ENCODE results near the gene DNMT1. TPM values are rescaled to one million over a fixed set of nuclear protein-coding genes. Genes with fewer than 3 reads are reported as not detected.

The DNMT1 gene
- total RNA-seq, 1 experiment from 2014 or later, result 227 TPM

DNA sequence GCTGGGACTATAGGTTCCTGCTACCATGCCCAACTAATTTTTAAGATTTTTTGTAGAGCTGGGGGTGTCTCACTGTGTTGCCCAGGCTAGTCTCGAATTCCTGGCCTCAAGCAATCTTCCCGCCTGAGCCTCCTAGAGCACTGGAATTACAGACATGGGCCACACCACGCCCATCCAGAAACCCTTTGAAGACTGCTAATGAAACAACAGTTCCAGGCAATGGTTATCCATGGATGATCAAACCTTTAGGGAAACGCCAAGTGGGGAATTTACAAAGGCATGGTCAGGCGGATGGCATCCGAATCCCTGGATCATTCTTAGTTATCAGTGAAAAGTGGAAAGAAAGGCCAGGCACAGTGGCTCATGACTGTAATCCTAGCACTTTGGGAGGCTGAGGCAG lies 16.9 kb upstream of the DNMT1 start:
- no peak overlapping the region for H3K9ac ChIP-seq (ENCODE audit: extremely low read depth, insufficient read length, low read length)
- no peak overlapping the region for H3K27ac ChIP-seq (ENCODE audit: insufficient read length, low read depth, low read length)
- no peak overlapping the region for H3K23ac ChIP-seq (ENCODE audit: insufficient read length, low read depth, low read length)
- TF ChIP-seq, protein P1, sequence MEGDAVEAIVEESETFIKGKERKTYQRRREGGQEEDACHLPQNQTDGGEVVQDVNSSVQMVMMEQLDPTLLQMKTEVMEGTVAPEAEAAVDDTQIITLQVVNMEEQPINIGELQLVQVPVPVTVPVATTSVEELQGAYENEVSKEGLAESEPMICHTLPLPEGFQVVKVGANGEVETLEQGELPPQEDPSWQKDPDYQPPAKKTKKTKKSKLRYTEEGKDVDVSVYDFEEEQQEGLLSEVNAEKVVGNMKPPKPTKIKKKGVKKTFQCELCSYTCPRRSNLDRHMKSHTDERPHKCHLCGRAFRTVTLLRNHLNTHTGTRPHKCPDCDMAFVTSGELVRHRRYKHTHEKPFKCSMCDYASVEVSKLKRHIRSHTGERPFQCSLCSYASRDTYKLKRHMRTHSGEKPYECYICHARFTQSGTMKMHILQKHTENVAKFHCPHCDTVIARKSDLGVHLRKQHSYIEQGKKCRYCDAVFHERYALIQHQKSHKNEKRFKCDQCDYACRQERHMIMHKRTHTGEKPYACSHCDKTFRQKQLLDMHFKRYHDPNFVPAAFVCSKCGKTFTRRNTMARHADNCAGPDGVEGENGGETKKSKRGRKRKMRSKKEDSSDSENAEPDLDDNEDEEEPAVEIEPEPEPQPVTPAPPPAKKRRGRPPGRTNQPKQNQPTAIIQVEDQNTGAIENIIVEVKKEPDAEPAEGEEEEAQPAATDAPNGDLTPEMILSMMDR (conservative IDR thresholded peaks at IDR 0.05), result no peak
- WGBS (ENCODE audit: extremely low coverage, insufficient read length, low lambda C conversion rate), result no CpG with 5 or more reads among the region's 6 CpGs
- no peak overlapping the region for H3T11ph ChIP-seq (ENCODE audit: low read length)
- H2BK120ac ChIP-seq (ENCODE audit: low read depth, low read length, poor library complexity, severe bottlenecking), result no peak overlapping the region
- no peak overlapping the region for H3K4me2 ChIP-seq (ENCODE audit: insufficient read depth, insufficient read length, low read length)
- H3K9me3 Mint-ChIP-seq, result peaks cover 3 to 8% of the 10 kb centered on the region in 2 experiments; a peak in 2 of 5 replicates
- H3K56ac ChIP-seq (ENCODE audit: insufficient read length, low read depth, low read length), result no peak overlapping the region
- H2BK12ac ChIP-seq (ENCODE audit: insufficient read length, low read depth, low read length), result no peak overlapping the region
- no peak overlapping the region for H3K4me3 Mint-ChIP-seq
- H3K4me1 ChIP-seq (ENCODE audit: insufficient read depth, low read length), result no peaks in the 10 kb centered on the region
- H2AK5ac ChIP-seq (ENCODE audit: insufficient read length, low read length), result no peak overlapping the region
- no peaks in the 10 kb centered on the region for H3K9me3 ChIP-seq (ENCODE audit: control insufficient read depth, low read depth, low read length)
- no peak overlapping the region for H3K27ac Mint-ChIP-seq
- no peak overlapping the region for H3K4ac ChIP-seq (ENCODE audit: low read depth, low read length)
- H3K18ac ChIP-seq (ENCODE audit: insufficient read length, low read depth, low read length), result no peak overlapping the region
- H3K4me1 Mint-ChIP-seq, result peaks cover 0 to 7% of the 10 kb centered on the region in 2 experiments; a peak in 2 of 4 replicates
- H2AFZ ChIP-seq (ENCODE audit: low read length), result no peak overlapping the region
- H3K27me3 ChIP-seq (ENCODE audit: insufficient read depth, low read length), result no peaks in the 10 kb centered on the region
- H2BK5ac ChIP-seq (ENCODE audit: insufficient read length, low read length), result no peak overlapping the region
- peaks cover 2% of the 10 kb centered on the region; the same call in 1 of the 2 replicates for H3K27me3 Mint-ChIP-seq (ENCODE audit: low read depth)
- H4K91ac ChIP-seq (ENCODE audit: insufficient read length, low read depth, low read length), result no peak overlapping the region
- H3K79me1 ChIP-seq (ENCODE audit: insufficient read depth, low read depth, low read length, poor library complexity, severe bottlenecking), result no peaks in the 10 kb centered on the region
- no peak overlapping the region for H2BK15ac ChIP-seq (ENCODE audit: low read depth, low read length)
- H3K79me2 ChIP-seq (ENCODE audit: insufficient read depth, low read length), result no peaks in the 10 kb centered on the region
- H3K36me3 Mint-ChIP-seq (ENCODE audit: insufficient read depth in 1 of 3, low read depth in 3 of 3), result no peaks in the 10 kb centered on the region
- DNase-seq, result no peak
- H4K20me1 ChIP-seq (ENCODE audit: control insufficient read depth, insufficient read depth, insufficient read length), result no peaks in the 10 kb centered on the region
- H4K5ac ChIP-seq (ENCODE audit: insufficient read length, low read depth, low read length), result no peak overlapping the region
- H4K8ac ChIP-seq (replicated peaks; ENCODE audit: insufficient read length, low read depth, low read length), result no peak overlapping the region
- no peak overlapping the region for H2BK20ac ChIP-seq (ENCODE audit: low read depth, low read length, poor library complexity, severe bottlenecking)
- no peaks in the 10 kb centered on the region for H3K23me2 ChIP-seq (ENCODE audit: insufficient read length, low read depth, low read length, poor library complexity, severe bottlenecking)
- H3K14ac ChIP-seq (ENCODE audit: insufficient read depth, low read length), result no peak overlapping the region

All from H9 (cell line).